ENCODE data around the gene TMEM245. TPM values are rescaled to one million over a fixed set of nuclear protein-coding genes. Genes with fewer than 3 reads are reported as not detected.

TMEM245 gene
- total and polyA plus RNA-seq, 11 donors, result 16.7 to 174 (median 99.6) TPM

DNA sequence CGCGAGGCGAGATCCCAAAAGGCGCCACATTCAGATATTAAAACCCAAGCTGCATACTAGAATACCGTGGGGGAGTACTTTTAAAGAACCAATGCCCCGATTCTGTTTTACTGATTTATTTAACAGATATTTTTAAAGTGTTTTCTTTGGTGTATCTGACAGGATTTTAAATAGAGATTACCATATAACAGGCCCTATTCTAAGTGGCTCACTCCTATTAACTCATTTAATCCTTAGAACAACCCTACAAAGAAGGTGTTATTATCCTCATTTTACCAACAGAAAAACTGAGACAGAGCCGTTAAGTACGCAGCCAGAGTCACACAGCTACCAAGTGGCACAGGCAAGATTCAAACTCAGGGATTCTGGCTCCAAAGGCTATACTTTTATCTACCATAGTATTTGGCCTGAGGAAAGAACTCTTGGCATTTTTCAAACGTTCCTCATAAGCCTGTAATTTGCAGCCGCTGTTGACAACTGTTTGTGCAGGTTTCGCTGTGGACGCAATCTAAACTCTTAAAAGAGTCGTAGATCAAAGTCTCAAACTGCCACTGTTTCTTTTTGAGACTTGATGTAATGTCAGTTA, 550 bp upstream of the TMEM245 start:
- H3K4me1 ChIP-seq, result peaks cover 3 to 39% (median 28%) of the 10 kb centered on the region in 12 donors
- TF ChIP-seq, protein P1, sequence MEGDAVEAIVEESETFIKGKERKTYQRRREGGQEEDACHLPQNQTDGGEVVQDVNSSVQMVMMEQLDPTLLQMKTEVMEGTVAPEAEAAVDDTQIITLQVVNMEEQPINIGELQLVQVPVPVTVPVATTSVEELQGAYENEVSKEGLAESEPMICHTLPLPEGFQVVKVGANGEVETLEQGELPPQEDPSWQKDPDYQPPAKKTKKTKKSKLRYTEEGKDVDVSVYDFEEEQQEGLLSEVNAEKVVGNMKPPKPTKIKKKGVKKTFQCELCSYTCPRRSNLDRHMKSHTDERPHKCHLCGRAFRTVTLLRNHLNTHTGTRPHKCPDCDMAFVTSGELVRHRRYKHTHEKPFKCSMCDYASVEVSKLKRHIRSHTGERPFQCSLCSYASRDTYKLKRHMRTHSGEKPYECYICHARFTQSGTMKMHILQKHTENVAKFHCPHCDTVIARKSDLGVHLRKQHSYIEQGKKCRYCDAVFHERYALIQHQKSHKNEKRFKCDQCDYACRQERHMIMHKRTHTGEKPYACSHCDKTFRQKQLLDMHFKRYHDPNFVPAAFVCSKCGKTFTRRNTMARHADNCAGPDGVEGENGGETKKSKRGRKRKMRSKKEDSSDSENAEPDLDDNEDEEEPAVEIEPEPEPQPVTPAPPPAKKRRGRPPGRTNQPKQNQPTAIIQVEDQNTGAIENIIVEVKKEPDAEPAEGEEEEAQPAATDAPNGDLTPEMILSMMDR (IDR thresholded peaks at IDR 0.05), result no peak
- no peak for TF ChIP-seq POLR2A (IDR thresholded peaks at IDR 0.05)
- H3K4me3 ChIP-seq, result peak overlapping the region in 4 of 12 donors; percentile 5 to 94 (median 92)
- no peak overlapping the region for H3K27ac ChIP-seq
- DNase-seq (no peak), ATAC-seq (no peak)
- no peaks in the 10 kb centered on the region for H3K9me3 ChIP-seq
- 34 to 36% (median 34%) methylated on average over 13 of the region's 13 CpGs for WGBS, 4 donors
- H3K36me3 ChIP-seq, result no peaks in the 10 kb centered on the region
- intact Hi-C loops (cut with DNase I), result loop anchor here in 1 of 10 donors (5.0 kb wide), 1 partner anchor 188 kb away; the partner anchor contains the start of genes ABITRAM and ELP1
- H3K27me3 ChIP-seq, result no peaks in the 10 kb centered on the region

- ATAC-seq, result peak in 1 of 4 donors; percentile 1
- Histone ChIP-seq H3K9me3 (no peaks in the 10 kb centered on the region), H3K36me3 (no peaks in the 10 kb centered on the region), H3K4me3 (peak overlapping the region; percentile 84 to 99 (median 94)), H3K27ac (peak overlapping the region; percentile 82 to 98 (median 92)), H3K4me1 (peaks cover 3 to 53% (median 41%) of the 10 kb centered on the region in 12 donors), H3K27me3 (no peaks in the 10 kb centered on the region)
- peak in 1 of 5 donors; percentile 16 for DNase-seq
- 0 to 1% (median 0%) methylated on average over 20 to 29 of the region's 29 CpGs for WGBS, 4 donors
- TF ChIP-seq, protein P1 (IDR thresholded peaks at IDR 0.05), result no peak
- no peak for TF ChIP-seq POLR2A (IDR thresholded peaks at IDR 0.05)
- intact Hi-C loops (cut with DNase I), result loop anchor here in 2 of 10 donors (10.0 kb wide), 1 partner anchor 184 kb away; the partner anchor contains the start of genes ABITRAM (in 2 of the 2) and ELP1 (in 2 of the 2)
Observed at GRCh38 chr9:109118808-109119438, 824 bp downstream of the TMEM245 start.

DNA sequence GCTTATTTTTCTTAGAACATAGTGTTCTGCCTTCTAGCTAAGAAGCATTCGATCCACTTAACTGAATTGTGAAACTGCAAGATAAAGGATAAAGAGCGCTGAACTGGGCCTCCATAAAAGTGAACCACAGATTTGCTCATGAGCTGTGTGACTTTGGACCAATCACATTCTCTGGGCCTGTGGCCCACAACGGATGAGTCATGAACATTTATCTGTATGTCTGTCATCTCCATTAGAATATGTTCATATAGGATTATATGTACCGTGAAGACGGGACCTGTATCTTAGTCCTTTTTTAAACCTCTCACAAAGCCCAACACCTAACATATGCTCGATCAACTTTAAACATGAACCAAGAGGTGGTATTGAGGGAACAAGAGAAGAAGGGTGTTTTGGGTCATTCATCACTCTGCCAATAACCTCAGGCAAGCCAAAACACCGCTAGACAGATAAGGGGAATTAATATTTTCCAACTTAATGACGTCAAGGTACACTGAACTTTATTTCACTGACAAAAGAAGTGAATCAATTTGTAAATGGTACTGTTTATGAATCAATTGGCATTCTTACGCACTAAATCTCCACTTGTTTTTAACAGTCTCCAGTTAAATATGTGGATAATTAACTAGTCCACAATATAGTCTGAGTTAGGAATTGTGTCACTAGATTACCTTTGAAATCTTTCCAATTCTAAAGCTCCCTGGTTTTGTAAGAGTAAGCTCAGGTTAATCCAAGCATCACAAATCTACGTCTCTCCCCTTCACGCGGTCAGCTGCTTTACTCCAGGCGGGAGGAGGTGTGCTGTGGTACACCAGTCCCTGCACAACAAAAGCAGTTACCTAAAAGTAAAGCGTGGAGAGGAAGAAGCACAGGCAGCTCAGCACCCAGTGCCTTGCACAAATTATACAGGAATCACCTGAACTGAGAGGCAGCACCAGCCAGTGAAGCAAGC, 1.6 kb downstream of the TMEM245 start:
- peak overlapping the region; percentile 82 to 98 (median 92) for H3K27ac ChIP-seq
- no peaks in the 10 kb centered on the region for H3K9me3 ChIP-seq
- no peaks in the 10 kb centered on the region for H3K27me3 ChIP-seq
- no peaks in the 10 kb centered on the region for H3K36me3 ChIP-seq
- peaks cover 3 to 61% (median 49%) of the 10 kb centered on the region in 12 donors for H3K4me1 ChIP-seq
- WGBS, 4 donors, result 20 to 29% (median 24%) methylated on average over 14 of the region's 14 CpGs
- intact Hi-C loops (cut with DNase I), result loop anchor here in 3 of 10 donors (2.0 to 10.0 kb wide), 2 partner anchors 19 to 183 kb away; partner anchors contain the start of genes ABITRAM (in 2 of the 3) and ELP1 (in 2 of the 3)
- ATAC-seq (peak in 1 of 4 donors; percentile 20), DNase-seq (peak in 1 of 5 donors; percentile 58)
- no peak for TF ChIP-seq POLR2A (IDR thresholded peaks at IDR 0.05)
- TF ChIP-seq, protein P1 (IDR thresholded peaks at IDR 0.05), result no peak
- H3K4me3 ChIP-seq, result peak overlapping the region; percentile 84 to 99 (median 94)
